Aorta (tissue), 5 donors: Measurements from ENCODE around the gene SYNPR. TPM values are rescaled to one million over a fixed set of nuclear protein-coding genes. Genes with fewer than 3 reads are reported as not detected.

ENCODE experiments used
- ATAC-seq: fragments of 200-7000 bp; cut with Tn5 transposase; one replicate; pipeline ENCODE4 v1.9.1; 2022; ENCODE audit warnings: moderate library complexity; ENCODE audit not compliant: low FRiP score
- DNase-seq, 2 donors: peaks; one replicate each; pipeline ENCODE4 v3.0.0-alpha.2; 2020
- H3K27ac ChIP-seq, 2 donors: one replicate each; pipeline ENCODE4 v1.5.1; 2013; ENCODE audit warnings: low read length in 2 of 2, mild to moderate bottlenecking in 2 of 2, moderate library complexity in 2 of 2, control low read depth in 1 of 2, inconsistent platforms in 1 of 2, low read depth in 1 of 2
- H3K27me3 ChIP-seq, 2 donors: one replicate each; pipeline ENCODE4 v1.6.1; 2013; ENCODE audit warnings: control low read depth in 1 of 2, low read length in 1 of 2, mild to moderate bottlenecking in 1 of 2, moderate library complexity in 1 of 2; ENCODE audit not compliant: insufficient read depth in 2 of 2, control insufficient read depth in 1 of 2
- H3K36me3 ChIP-seq, 2 donors: one replicate each; pipeline ENCODE4 v1.6.1; 2013; ENCODE audit warnings: control low read depth in 1 of 2, low read length in 1 of 2, mild to moderate bottlenecking in 1 of 2; ENCODE audit not compliant: insufficient read depth in 2 of 2, control insufficient read depth in 1 of 2
- H3K4me1 ChIP-seq, 2 donors: one replicate each; pipeline ENCODE4 v1.6.1; 2013; ENCODE audit warnings: low read length in 2 of 2, control low read depth in 1 of 2, mild to moderate bottlenecking in 1 of 2, moderate library complexity in 1 of 2; ENCODE audit not compliant: insufficient read depth in 2 of 2, control insufficient read depth in 1 of 2
- H3K4me3 ChIP-seq, 2 donors: one replicate each; pipeline ENCODE4 v1.5.1; 2013; ENCODE audit warnings: low read length in 2 of 2, control low read depth in 1 of 2, mild to moderate bottlenecking in 1 of 2
- H3K9me3 ChIP-seq: one replicate; pipeline ENCODE4 v1.6.1; 2013; ENCODE audit warnings: mild to moderate bottlenecking, low read length; ENCODE audit not compliant: control insufficient read depth
- WGBS, 2 donors: extraction: QIAGEN DNeasy Blood & Tissue Kit; methylation state at CpG; one replicate each; pipeline ENCODE4 v1.1.7; 2013; 5-methylcytosine and 5-hydroxymethylcytosine counted together
- intact Hi-C, 2 donors: fragments of 100-400 bp; cut with DNase I; formaldehyde crosslinking; loops; one replicate each; pipeline versions ENCODE4 v1.14.2 to v1.15.0; 2022
- polyA plus RNA-seq, 2 donors: library from polyadenylated mRNA; stranded (reverse); fragments of 200-250 nt; gene quantifications; one replicate each; pipeline ENCODE4 v1.2.3, GENCODE V29; 2013
- total RNA-seq, 2 donors: library from RNA; stranded (reverse); fragmentation: NEBNext Ultra II Directional; extraction: Animal tissue kit (Norgen Biotek cat#: 25700); gene quantifications; one replicate each; pipeline ENCODE4 v1.2.1, GENCODE V29; 2021
- donor health status: healthy with polysubstance abuse.
- donor health status: Bipolar disorder and iron deficiency.
- donor health status: DM: no; HTN: no; CAD: no.
- donor health status: DM: no; HTN: no; CAD: no.
- donor health status: DM: yes; HTN: yes; CAD: no.

SYNPR gene
- total and polyA plus RNA-seq, 4 donors = not detected

DNA sequence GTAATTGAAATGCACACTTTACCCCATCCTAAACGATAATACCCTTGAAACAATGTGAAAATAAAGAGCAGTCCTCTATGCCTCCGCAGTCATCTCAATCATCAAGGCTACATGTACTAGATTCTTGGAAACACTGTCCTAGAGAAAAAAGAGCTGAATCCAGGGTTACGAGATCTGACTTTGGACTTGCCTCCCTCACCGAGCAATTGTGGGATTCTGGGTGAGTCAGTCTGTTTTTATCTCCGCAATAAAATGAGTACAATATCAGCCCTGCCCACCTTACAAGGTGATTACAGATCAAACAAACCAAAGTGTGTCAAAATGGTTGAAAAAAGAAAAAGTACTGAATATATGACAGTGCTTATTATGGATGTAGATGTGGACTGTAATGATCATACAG is 222.1 kb downstream of the SYNPR start:
- no peak for ATAC-seq
- Histone ChIP-seq H3K27me3 (no peaks in the 10 kb centered on the region), H3K4me3 (no peak overlapping the region), H3K4me1 (no peaks in the 10 kb centered on the region), H3K36me3 (no peaks in the 10 kb centered on the region), H3K9me3 (no peaks in the 10 kb centered on the region), H3K27ac (no peak overlapping the region)
- DNase-seq = no peak
- intact Hi-C loops = no loop called here
- WGBS, 2 donors = 79 to 81% methylated on average over 5 of the region's 5 CpGs

DNA sequence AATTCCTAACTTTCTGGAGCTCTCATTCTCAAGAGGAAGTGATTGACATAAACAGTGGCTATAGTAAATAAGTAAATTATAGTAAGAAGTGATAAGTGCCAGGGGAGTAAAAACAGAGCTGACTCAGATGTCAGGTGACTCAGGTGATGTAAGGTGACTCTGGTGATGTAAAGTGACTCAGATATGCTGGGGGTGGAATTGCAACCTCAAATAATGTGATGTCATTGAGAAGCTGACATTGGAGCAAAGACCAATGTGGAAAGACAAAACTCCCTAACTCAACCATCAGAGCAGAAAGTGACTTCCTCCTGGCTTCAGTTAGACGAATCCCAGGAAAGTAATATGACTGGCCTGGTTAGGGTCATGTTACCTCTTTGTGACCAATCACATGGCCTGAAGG is 230.2 kb downstream of the SYNPR start:
- WGBS, 2 donors = 61 to 81% methylated on average over 1 of the region's 1 CpG
- no peak overlapping the region for H3K4me3 ChIP-seq
- DNase-seq (no peak), ATAC-seq (no peak)
- no peaks in the 10 kb centered on the region for H3K9me3 ChIP-seq
- no peak overlapping the region for H3K27ac ChIP-seq
- intact Hi-C loops = no loop called here
- H3K36me3 ChIP-seq = no peaks in the 10 kb centered on the region
- no peaks in the 10 kb centered on the region for H3K27me3 ChIP-seq
- no peaks in the 10 kb centered on the region for H3K4me1 ChIP-seq

DNA sequence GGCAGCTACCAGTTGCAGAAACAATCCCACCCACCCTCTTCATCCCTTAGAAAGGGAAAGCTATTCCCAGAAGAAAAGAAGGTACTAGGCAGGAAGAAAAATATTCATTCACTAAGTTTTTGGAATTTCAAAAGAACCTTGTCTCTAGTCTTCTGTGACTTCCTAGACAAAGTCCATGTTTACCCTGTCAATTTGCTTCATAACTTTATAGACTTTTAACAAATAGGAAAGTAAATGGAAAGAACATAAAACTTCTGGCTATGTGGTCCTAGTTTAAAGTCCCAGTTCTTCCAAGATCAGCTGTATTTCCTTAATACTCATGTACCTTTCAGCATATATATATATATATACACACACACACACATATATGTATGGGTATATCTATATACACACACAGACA is 230.7 kb downstream of the SYNPR start:
- intact Hi-C loops = no loop called here
- no peak overlapping the region for H3K4me3 ChIP-seq
- no peaks in the 10 kb centered on the region for H3K4me1 ChIP-seq
- H3K27me3 ChIP-seq = no peaks in the 10 kb centered on the region
- H3K9me3 ChIP-seq = no peaks in the 10 kb centered on the region
- ATAC-seq (no peak), DNase-seq (no peak)
- H3K27ac ChIP-seq = no peak overlapping the region
- no peaks in the 10 kb centered on the region for H3K36me3 ChIP-seq

DNA sequence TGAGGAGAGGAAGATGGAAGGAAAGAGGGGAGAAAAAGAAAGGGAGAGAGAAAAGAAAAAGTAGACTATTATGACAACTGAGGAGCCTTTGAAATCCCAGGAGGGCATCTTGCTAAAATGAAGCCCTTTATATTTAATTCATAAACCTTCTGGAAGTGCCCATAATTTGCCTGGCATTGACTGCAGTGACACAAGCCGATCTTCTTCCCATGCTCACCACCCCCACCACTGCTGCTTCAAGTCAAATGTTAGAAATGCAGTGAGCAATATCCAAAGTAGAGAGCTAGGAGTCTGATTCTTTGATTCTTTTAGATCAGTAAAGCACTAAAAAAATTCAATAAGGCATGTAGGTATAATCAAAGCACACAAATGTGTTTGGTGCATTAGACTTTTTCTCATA is 235.7 kb downstream of the SYNPR start:
- Histone ChIP-seq H3K9me3 (no peaks in the 10 kb centered on the region), H3K27me3 (no peaks in the 10 kb centered on the region), H3K27ac (no peak overlapping the region), H3K4me3 (no peak overlapping the region), H3K36me3 (no peaks in the 10 kb centered on the region), H3K4me1 (no peaks in the 10 kb centered on the region)
- ATAC-seq (no peak), DNase-seq (no peak)
- intact Hi-C loops = no loop called here
- 81 to 94% methylated on average over 1 of the region's 1 CpG for WGBS, 2 donors

DNA sequence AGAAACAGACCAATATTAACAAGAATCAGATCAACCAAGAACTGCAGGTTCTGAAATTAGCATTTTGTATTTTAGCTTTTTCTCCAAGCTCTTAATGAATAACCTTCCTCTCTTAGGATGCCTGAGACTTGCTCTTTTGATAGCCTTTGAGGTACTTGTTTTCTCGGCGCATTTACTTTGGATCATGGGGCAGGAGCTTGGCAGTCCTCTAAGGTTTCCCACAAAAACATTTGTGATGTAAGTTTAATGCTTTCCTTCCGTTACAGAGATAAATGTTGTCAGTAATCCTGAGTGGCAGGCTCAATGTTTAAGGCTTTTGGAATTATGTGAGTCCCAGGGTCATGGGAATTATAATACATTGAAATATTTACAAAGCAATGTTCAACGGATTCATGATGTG is 236.6 kb downstream of the SYNPR start:
- Histone ChIP-seq H3K27ac (no peak overlapping the region), H3K9me3 (no peaks in the 10 kb centered on the region), H3K4me1 (no peaks in the 10 kb centered on the region), H3K4me3 (no peak overlapping the region), H3K36me3 (no peaks in the 10 kb centered on the region), H3K27me3 (no peaks in the 10 kb centered on the region)
- WGBS, 2 donors = 8 to 9% methylated on average over 4 of the region's 4 CpGs
- ATAC-seq = no peak
- no peak for DNase-seq
- intact Hi-C loops = no loop called here

DNA sequence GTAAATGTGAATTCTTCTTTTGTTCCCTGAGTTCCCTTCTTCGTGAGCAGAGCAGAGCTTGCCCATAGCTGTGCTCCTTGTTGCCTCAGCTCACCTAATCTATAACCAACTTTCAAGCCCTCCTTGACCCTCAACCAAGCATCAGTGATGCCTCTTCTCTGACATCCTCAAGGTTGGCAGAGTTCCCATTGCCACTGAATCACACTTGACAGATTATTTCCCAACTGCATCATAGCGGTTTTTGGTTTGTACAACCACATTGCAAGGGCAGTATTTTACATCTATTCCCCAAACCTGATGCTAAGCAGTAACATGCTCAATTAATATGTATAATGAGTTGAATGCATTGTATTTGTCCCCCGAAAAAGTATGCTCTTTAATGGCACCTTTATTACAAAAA is 241.3 kb downstream of the SYNPR start:
- no peaks in the 10 kb centered on the region for H3K36me3 ChIP-seq
- no peak overlapping the region for H3K4me3 ChIP-seq
- intact Hi-C loops = no loop called here
- DNase-seq = no peak
- H3K27me3 ChIP-seq = no peaks in the 10 kb centered on the region
- no peaks in the 10 kb centered on the region for H3K4me1 ChIP-seq
- WGBS, 2 donors = 71 to 72% methylated on average over 3 of the region's 3 CpGs
- no peak for ATAC-seq
- no peak overlapping the region for H3K27ac ChIP-seq
- H3K9me3 ChIP-seq = no peaks in the 10 kb centered on the region

DNA sequence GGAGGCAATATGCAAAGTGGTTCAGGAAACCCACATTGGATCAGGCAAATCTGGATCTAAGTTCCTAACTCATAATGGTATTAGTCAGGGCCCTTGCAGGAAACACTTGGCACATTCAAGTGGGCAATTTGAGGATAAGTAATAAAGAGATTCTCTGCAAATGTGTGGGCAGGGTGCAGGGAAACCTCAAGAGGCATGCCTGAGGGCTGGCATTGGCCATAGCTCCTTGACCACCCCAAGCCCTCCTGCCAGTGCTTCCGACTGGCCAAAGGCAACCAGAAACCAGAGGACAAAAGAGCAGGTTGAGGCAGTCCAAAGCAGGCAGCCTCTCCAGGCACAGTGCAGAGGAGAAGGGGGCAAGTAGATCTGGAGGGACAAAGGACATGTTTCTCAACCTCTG is 243.5 kb downstream of the SYNPR start:
- H3K27ac ChIP-seq = no peak overlapping the region
- 85 to 92% methylated on average over 1 of the region's 1 CpG for WGBS, 2 donors
- H3K27me3 ChIP-seq = no peaks in the 10 kb centered on the region
- H3K9me3 ChIP-seq = no peaks in the 10 kb centered on the region
- H3K36me3 ChIP-seq = no peaks in the 10 kb centered on the region
- no peak for DNase-seq
- ATAC-seq = no peak
- intact Hi-C loops = no loop called here
- H3K4me1 ChIP-seq = no peaks in the 10 kb centered on the region
- no peak overlapping the region for H3K4me3 ChIP-seq

DNA sequence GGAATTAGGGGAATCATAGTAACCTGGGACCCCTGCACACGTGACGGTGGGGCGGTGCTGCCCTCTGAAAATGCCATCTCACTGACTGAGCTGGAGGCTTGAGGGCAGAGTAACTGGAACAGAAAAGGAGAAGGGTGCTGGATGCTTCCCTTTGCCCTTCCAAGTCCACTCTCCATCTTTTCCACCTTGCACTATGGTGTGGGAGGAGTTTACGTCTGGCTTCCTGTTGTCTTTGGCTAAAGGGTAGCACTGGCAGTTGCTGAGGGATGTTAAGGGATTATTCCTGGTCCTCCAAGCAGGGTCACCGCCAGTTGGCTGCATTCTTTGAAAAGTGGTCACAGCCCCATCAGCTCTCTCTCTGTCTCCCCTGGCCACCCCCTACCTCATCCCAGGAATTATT is 245.0 kb downstream of the SYNPR start:
- WGBS, 2 donors = 49 to 59% methylated on average over 5 of the region's 5 CpGs
- no peaks in the 10 kb centered on the region for H3K36me3 ChIP-seq
- no peak for ATAC-seq

DNA sequence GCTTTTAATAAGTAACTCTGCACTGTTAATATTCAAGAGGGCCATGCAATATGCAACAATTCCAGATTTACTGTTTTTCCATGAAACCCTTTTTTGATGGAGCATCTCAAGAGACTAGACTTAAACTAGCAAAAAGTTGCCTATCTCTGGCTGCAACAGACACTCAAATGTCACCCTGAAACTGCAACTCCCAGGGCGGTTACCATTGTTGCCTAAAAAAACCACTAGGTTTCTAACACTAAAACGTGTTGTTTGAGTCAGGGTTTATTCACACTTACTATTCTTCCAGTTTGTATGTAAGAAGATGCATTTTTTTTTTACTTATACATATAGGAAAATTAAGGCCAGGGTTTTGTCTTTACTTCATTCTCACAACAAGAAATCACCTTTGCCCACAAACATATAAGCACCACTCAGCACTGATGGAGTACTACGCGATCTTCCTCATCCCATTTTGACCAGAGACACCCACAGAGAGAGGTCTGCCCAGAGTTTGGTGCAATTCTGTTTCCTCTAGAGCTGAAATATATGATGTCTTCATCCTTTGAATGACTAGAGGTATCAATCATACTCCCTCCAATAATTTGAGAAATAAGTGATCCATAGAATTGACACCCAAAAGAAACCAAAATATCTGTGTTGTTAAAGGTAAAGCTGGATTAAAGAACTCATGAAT is 250.4 kb downstream of the SYNPR start:
- WGBS, 2 donors = 73 to 80% methylated on average over 4 of the region's 4 CpGs
- H3K36me3 ChIP-seq = no peaks in the 10 kb centered on the region
- no peaks in the 10 kb centered on the region for H3K9me3 ChIP-seq
- no peak overlapping the region for H3K27ac ChIP-seq
- DNase-seq (no peak), ATAC-seq (no peak)
- H3K27me3 ChIP-seq = no peaks in the 10 kb centered on the region
- H3K4me1 ChIP-seq = no peaks in the 10 kb centered on the region
- H3K4me3 ChIP-seq = no peak overlapping the region
- intact Hi-C loops = no loop called here

More for the DNA sequence above, 245.0 kb downstream of the SYNPR start:
- Histone ChIP-seq H3K27me3 (no peaks in the 10 kb centered on the region), H3K27ac (no peak overlapping the region), H3K4me1 (no peaks in the 10 kb centered on the region), H3K9me3 (no peaks in the 10 kb centered on the region), H3K4me3 (no peak overlapping the region)
- intact Hi-C loops = no loop called here
- no peak for DNase-seq
